GM15510 (cell line): ENCODE measurements around the gene NCEH1.

Source experiments
- POLR2A ChIP-seq: IDR thresholded peaks from 3 replicates; pipeline ENCODE4 v1.6.1; 2011; ENCODE audit warnings: borderline replicate concordance; ENCODE audit not compliant: insufficient read length; ENCODE audit errors: extremely low read depth

NCEH1 gene

GRCh38 chr3:172615296-172615695 is 95.6 kb downstream of the NCEH1 start:
- TF ChIP-seq POLR2A: no peak

- TF ChIP-seq POLR2A: no peak
Measured at GRCh38 chr3:172614340-172615274, 96.3 kb downstream of the NCEH1 start.

GRCh38 chr3:172613845-172614244 is 97.0 kb downstream of the NCEH1 start:
- no peak for TF ChIP-seq POLR2A

- TF ChIP-seq POLR2A: no peak
Measured at GRCh38 chr3:172612871-172613678, 97.8 kb downstream of the NCEH1 start.

- no peak for TF ChIP-seq POLR2A
Measured at GRCh38 chr3:172609750-172610149, 101.1 kb downstream of the NCEH1 start.

GRCh38 chr3:172608575-172608974 is 102.3 kb downstream of the NCEH1 start:
- no peak for TF ChIP-seq POLR2A

- no peak for TF ChIP-seq POLR2A
Measured at GRCh38 chr3:172607305-172608121, 103.4 kb downstream of the NCEH1 start.

GRCh38 chr3:172606021-172606420 is 104.8 kb downstream of the NCEH1 start:
- no peak for TF ChIP-seq POLR2A

GRCh38 chr3:172604895-172605646 is 105.8 kb downstream of the NCEH1 start:
- TF ChIP-seq POLR2A: no peak

GRCh38 chr3:172601066-172601832 is 109.6 kb downstream of the NCEH1 start:
- TF ChIP-seq POLR2A: no peak

- TF ChIP-seq POLR2A: no peak
Measured at GRCh38 chr3:172600644-172601065, 110.2 kb downstream of the NCEH1 start.

- TF ChIP-seq POLR2A: no peak
Measured at GRCh38 chr3:172598904-172599303, 112.0 kb downstream of the NCEH1 start.

GRCh38 chr3:172596394-172596706 is 114.5 kb downstream of the NCEH1 start:
- TF ChIP-seq POLR2A: no peak
